ENCODE results near the gene BTN2A1.

DNA sequence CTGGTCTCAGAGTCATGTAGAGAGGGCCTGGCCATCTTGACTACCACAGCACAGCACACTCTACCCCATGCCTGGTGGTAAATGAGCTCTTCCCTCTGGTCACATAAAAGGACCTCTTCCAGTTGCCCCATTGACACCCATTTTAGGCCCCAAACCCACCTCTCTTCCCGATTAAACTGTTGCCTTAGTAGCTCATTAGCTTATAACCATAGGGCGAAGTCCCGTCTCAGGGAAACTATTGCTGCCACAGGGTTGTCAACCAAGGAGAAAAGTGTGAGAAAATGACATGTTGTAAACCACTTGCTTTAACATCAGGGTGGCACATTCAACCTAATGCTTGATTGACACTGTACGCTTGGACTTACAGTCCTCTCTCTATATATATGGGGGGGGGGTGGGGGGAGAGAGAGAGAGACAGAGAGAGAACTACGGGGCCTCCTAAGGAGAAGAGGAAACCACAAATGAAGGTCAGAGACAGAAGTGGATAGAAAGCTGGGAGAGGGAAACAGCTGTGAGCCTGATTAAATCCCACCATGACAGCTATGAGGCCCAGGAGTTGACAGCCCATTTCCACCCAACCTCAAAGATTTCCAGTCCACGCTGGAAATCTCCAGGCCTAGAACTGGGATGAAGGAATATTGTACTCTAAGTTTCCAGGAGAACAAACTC lies 27.5 kb downstream of the BTN2A1 start:
- TF ChIP-seq, protein P1, sequence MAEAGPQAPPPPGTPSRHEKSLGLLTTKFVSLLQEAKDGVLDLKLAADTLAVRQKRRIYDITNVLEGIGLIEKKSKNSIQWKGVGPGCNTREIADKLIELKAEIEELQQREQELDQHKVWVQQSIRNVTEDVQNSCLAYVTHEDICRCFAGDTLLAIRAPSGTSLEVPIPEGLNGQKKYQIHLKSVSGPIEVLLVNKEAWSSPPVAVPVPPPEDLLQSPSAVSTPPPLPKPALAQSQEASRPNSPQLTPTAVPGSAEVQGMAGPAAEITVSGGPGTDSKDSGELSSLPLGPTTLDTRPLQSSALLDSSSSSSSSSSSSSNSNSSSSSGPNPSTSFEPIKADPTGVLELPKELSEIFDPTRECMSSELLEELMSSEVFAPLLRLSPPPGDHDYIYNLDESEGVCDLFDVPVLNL (IDR thresholded peaks at IDR 0.05; ENCODE audit: low read depth, low read length), result no peak
- no peak for TF ChIP-seq CHD1 (IDR thresholded peaks at IDR 0.05; ENCODE audit: low read depth, low read length)
- no peak for TF ChIP-seq HDAC2 (IDR thresholded peaks at IDR 0.05)
- TF ChIP-seq TCF3 (IDR thresholded peaks at IDR 0.05; ENCODE audit: borderline replicate concordance, insufficient read depth, low read depth, low read length), result no peak
- no peak for TF ChIP-seq ESRRA (IDR thresholded peaks at IDR 0.05; ENCODE audit: low read length)

Measured in GM12878 (cell line).